ENCODE data around the gene ARID4B. TPM values are rescaled to one million over a fixed set of nuclear protein-coding genes. Genes with fewer than 3 reads are reported as not detected.

Gene ARID4B
- polyA plus RNA-seq, 1 donor (not counting 4 experiments of a cell fraction or from before 2014, with no cell fraction given): 12.7 TPM

- dilution Hi-C loops (cut with MboI; ENCODE audit: extremely low pct_ligation_motif_present, low sequenced_read_pairs): no loop called here
- no peak overlapping the region for H3K27ac ChIP-seq (ENCODE audit: control insufficient read depth, insufficient read depth, low read length)
- no peak for FAIRE-seq
- H3K27me3 ChIP-seq (ENCODE audit: control insufficient read depth, extremely low read depth, insufficient read depth, low read length): no peaks in the 10 kb centered on the region
- no peak overlapping the region for H3K4me2 ChIP-seq (ENCODE audit: control insufficient read depth, extremely low read depth, insufficient read depth, low read depth, low read length)
- H2AFZ ChIP-seq (ENCODE audit: control insufficient read depth, low read length): no peak overlapping the region
- no peaks in the 10 kb centered on the region for H3K4me1 ChIP-seq (ENCODE audit: control insufficient read depth, extremely low read depth, insufficient read depth, low read length)
- H3K9me3 ChIP-seq (ENCODE audit: control insufficient read depth, low read depth, low read length): no peaks in the 10 kb centered on the region
- TF ChIP-seq CTCF (optimal IDR thresholded peaks at IDR 0.05 in 1 of 3, IDR thresholded peaks at IDR 0.05 in 1 of 3, conservative IDR thresholded peaks at IDR 0.05 in 1 of 3; ENCODE audit: extremely low read depth in 1 of 3, insufficient read depth in 2 of 3, low read length in 3 of 3): no peak
- H3K79me2 ChIP-seq (ENCODE audit: control insufficient read depth, insufficient read depth, low read length): no peaks in the 10 kb centered on the region
- H3K36me3 ChIP-seq (ENCODE audit: control insufficient read depth in 2 of 2, extremely low read depth in 1 of 2, insufficient read depth in 2 of 2, low read length in 2 of 2): peaks cover 0 to 8% of the 10 kb centered on the region in 2 experiments
- no peaks in the 10 kb centered on the region for H4K20me1 ChIP-seq (ENCODE audit: control insufficient read depth, extremely low read depth, insufficient read depth, low read length)
- H3K4me3 ChIP-seq (ENCODE audit: control insufficient read depth in 2 of 3, extremely low read depth in 1 of 3, insufficient read depth in 2 of 3, low read depth in 1 of 3, low read length in 3 of 3): no peak overlapping the region
- H3K9ac ChIP-seq (ENCODE audit: control insufficient read depth, extremely low read depth, insufficient read depth, low read length): no peak overlapping the region
- no peak for DNase-seq (ENCODE audit: low read depth, low spot score)
- no peaks in the 10 kb centered on the region for H3K9me1 ChIP-seq (ENCODE audit: control insufficient read depth, extremely low read depth, insufficient read depth, low read length)
These were observed 100.6 kb downstream of the ARID4B start for GRCh38 chr1:235227414-235227813.

GRCh38 chr1:235226933-235227332, 101.0 kb downstream of the ARID4B start:
- no peak for FAIRE-seq
- Histone ChIP-seq H3K36me3 (ENCODE audit: control insufficient read depth in 2 of 2, extremely low read depth in 1 of 2, insufficient read depth in 2 of 2, low read length in 2 of 2) (peaks cover 0 to 8% of the 10 kb centered on the region in 2 experiments), H4K20me1 (ENCODE audit: control insufficient read depth, extremely low read depth, insufficient read depth, low read length) (no peaks in the 10 kb centered on the region), H3K4me3 (ENCODE audit: control insufficient read depth in 2 of 3, extremely low read depth in 1 of 3, insufficient read depth in 2 of 3, low read depth in 1 of 3, low read length in 3 of 3) (no peak overlapping the region), H2AFZ (ENCODE audit: control insufficient read depth, low read length) (no peak overlapping the region), H3K9ac (ENCODE audit: control insufficient read depth, extremely low read depth, insufficient read depth, low read length) (no peak overlapping the region), H3K4me1 (ENCODE audit: control insufficient read depth, extremely low read depth, insufficient read depth, low read length) (no peaks in the 10 kb centered on the region), H3K9me3 (ENCODE audit: control insufficient read depth, low read depth, low read length) (no peaks in the 10 kb centered on the region), H3K9me1 (ENCODE audit: control insufficient read depth, extremely low read depth, insufficient read depth, low read length) (no peaks in the 10 kb centered on the region), H3K27me3 (ENCODE audit: control insufficient read depth, extremely low read depth, insufficient read depth, low read length) (no peaks in the 10 kb centered on the region), H3K27ac (ENCODE audit: control insufficient read depth, insufficient read depth, low read length) (no peak overlapping the region), H3K4me2 (ENCODE audit: control insufficient read depth, extremely low read depth, insufficient read depth, low read depth, low read length) (no peak overlapping the region), H3K79me2 (ENCODE audit: control insufficient read depth, insufficient read depth, low read length) (no peaks in the 10 kb centered on the region)
- TF ChIP-seq CTCF (optimal IDR thresholded peaks at IDR 0.05 in 1 of 3, IDR thresholded peaks at IDR 0.05 in 1 of 3, conservative IDR thresholded peaks at IDR 0.05 in 1 of 3; ENCODE audit: extremely low read depth in 1 of 3, insufficient read depth in 2 of 3, low read length in 3 of 3) (no peak), EZH2 (IDR thresholded peaks at IDR 0.05; ENCODE audit: low read length) (no peak)
- DNase-seq (ENCODE audit: low read depth, low spot score): no peak
- dilution Hi-C loops (cut with MboI; ENCODE audit: extremely low pct_ligation_motif_present, low sequenced_read_pairs): no loop called here

All from keratinocyte (primary cell).